ENCODE results near the gene ADRA1B.

DNA sequence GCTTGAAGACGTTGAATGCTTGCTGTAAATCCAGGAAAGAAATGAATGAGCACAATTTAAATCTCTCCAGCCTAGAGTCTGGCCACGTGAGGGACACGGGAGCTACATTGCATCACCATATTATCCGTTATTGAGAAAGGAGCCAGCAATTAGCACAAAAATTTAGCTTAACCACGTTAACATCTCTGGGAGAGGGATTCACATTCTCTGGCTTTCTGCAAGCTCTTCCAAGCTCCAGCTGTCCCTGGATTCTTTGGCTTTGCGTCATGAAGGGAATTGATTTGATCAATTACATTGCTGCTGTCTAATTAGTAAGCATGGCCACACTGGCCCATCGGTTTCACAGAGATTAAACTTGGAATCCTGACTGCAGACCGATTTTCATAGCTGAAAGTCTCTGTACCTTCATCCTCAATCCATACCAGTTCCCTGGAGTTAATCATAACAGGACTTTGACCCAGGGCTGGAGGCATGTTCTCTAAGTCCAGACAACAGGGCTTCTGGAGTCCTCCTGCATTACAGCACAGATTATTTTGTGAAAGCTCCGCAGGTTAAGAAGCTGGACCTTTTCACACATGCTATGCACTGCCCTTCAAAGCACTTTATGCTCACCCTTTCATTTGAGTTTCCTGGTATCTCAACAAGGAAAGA is 31.6 kb downstream of the ADRA1B start:
- TF ChIP-seq POLR2A (IDR thresholded peaks at IDR 0.05; ENCODE audit: extremely low read depth, insufficient read length) (no peak), CTCF (IDR thresholded peaks at IDR 0.05; ENCODE audit: low read depth, low read length) (no peak), MYC (IDR thresholded peaks at IDR 0.05; ENCODE audit: low read depth, low read length) (no peak), MAX (IDR thresholded peaks at IDR 0.05; ENCODE audit: low read depth, low read length) (peak; percentile 73)

Measured in NB4 (cell line).